ENCODE results near the gene COX6B2. TPM values are rescaled to one million over a fixed set of nuclear protein-coding genes. Genes with fewer than 3 reads are reported as not detected.
A peak's percentile ranks its signal among the peaks of the same experiment; 100 is the strongest.

Gene COX6B2
- total RNA-seq, 1 experiment from 2014 or later: not detected

DNA sequence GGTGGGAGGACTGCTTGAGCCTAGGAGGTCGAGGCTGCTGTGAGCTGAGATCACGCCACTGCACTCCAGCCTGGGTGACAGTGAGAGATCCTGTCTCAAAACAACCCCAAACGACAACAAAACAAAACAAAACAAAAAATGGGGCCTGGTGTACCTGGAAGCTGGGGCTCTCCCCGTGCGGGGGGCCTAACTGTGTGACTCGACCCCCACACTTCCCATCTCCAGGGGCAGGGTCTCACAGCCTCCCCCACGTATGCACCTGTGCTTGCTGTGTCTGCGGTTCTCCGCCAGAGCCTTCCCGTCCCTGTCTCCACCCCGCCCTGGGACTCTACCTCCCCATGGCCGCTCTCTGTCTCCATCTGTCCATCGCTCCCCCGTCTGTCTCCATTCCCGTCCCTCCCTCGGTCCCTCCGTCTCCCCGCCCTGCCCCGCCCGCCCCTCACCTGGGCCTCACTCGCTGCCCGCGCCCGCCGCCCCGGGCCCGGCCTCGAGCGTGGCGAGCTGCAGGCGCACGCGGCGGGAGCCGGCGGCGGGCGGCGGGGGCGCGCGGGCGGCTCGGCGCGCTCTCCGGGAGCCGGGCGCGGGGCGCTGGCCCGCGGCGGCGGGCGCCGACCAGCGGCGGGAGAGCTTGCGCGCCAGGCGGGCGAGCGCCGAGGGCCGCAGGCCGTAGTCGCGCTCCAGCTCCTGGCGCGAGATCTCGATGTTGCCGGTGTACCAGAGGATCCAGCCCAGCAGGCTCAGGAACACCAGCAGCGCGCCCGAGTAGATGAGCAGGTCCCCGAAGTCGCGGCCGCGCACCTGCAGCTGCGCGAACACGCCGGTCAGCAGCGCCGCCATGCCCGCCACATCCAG, 29.0 kb upstream of the COX6B2 start:
- DNase-seq (ENCODE audit: low read depth): peak; percentile 82

DNA sequence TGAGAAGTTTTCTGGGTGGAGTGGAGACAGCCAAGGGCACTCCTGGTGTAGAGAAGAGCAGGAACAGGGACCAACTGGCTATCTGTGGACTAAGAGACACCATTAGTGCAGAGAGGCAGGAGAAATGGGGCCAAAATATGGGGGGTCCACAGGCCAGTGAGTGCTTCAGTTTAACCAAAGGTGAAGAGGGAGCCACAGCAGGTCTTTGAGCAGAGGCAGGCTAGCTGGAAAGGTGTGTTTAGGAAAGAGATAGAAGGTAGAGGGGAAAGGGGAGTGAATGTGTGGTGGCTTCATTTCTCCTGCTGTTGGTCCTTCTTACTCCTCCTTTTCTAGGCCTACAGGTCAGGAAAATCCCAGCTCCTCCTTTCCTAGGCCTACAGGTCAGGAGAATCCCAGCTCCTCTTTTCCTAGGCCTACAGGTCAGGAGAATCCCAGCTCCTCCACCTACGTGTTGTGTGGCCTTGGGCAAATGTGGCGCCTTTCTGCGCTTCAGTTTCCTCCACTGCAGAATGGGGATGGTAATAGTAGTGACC, 28.1 kb upstream of the COX6B2 start:
- no peak for DNase-seq (ENCODE audit: low read depth)

DNA sequence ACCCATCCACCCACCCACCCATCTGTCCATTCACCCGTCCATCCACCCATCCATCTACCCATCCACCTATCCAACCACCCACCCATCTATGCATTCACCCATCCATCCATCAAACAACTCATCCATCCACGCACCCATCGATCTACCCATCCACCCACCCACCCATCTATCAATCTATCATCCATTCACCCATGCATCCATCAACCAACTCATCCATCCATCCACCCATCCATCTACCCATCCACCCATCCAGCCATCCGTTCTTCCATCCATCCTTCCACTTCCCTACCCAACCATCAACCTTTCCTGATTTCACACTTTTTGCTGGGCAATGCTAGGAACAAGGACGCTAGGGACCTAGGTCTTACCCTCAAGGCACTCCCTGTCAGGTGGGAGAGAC, 27.5 kb upstream of the COX6B2 start:
- DNase-seq (ENCODE audit: low read depth): no peak

GRCh38 chr19:55379174-55379573, 24.7 kb upstream of the COX6B2 start:
- DNase-seq (ENCODE audit: low read depth): no peak

GRCh38 chr19:55377356-55378131, 23.0 kb upstream of the COX6B2 start:
- DNase-seq (ENCODE audit: low read depth): no peak

DNA sequence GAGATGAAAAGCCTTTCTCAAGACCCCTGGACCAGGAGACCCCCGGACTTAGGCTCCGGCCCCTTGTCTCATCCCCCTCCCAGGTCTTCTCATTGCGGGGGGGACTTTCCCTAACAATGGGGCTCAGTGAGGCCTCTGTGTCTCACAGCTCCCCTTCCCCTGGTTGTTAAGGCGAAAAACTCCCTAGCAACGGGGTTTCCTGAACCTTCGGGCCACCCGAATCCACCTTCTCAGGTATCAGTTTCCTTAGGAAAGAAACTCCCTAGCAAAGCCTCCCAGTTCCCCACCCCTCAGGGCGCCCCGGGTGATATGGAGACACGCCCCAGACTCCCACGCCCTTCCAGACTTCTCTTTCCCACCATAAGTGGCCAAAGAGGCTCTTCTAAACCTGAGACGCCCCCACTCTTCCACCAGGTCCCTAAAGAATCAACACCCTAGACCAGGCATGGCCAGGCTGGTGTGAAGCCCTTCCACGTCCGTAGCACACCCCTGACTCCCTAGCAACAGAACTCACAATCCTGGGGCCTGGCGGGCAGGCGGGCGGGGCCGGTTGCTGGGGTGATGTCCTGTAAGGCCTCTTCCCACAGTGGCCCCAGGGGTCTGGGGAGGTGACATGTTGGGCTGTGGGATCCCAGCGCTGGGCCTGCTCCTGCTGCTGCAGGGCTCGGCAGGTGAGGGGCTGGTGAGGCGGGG, 21.9 kb upstream of the COX6B2 start, which contains the start of gene TMEM190:
Gene TMEM190, plus strand, starts transcription at position 586 of the 693 bp plus-strand sequence. Its CDS starts 28 bp downstream, at position 614.
- no peak for DNase-seq (ENCODE audit: low read depth)

DNA sequence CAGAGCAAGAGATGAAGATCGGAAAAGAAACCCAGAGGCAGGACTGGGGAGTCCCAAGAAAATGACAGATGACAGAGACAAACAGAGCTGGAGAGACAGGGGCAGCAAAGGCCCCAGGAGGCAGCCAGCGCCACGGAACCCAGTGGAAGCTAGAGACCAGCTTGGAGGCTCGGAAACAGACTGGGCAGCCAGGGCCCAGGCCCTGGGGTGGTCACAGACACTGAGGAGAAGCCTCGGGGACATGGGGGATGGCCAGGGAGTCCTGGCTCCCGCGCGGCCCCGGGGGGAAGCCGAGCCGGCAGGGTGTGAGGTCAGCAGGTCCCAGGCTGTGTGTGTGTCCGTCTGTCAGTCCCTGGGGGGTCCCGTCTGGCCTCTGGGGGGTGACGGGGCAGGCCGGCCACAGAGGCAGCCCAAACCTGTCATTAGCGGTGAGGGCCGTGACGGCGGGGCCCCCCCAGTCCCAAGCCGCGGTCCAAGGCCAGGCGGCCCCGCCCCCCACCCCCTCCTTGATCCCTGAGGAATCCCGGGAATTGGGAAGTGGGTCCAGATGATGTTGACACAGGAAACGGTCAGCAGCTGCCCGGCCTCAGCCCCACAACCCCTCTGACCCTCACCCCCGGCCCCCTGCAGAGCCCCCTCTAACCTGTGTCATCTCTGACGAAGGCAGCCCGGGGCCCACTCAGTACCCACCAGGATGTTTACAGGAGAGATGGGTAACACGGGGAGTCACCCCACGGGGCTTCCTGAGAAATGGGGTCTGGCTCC, 19.7 kb upstream of the COX6B2 start:
- peak; percentile 63 for DNase-seq (ENCODE audit: low read depth)

DNA sequence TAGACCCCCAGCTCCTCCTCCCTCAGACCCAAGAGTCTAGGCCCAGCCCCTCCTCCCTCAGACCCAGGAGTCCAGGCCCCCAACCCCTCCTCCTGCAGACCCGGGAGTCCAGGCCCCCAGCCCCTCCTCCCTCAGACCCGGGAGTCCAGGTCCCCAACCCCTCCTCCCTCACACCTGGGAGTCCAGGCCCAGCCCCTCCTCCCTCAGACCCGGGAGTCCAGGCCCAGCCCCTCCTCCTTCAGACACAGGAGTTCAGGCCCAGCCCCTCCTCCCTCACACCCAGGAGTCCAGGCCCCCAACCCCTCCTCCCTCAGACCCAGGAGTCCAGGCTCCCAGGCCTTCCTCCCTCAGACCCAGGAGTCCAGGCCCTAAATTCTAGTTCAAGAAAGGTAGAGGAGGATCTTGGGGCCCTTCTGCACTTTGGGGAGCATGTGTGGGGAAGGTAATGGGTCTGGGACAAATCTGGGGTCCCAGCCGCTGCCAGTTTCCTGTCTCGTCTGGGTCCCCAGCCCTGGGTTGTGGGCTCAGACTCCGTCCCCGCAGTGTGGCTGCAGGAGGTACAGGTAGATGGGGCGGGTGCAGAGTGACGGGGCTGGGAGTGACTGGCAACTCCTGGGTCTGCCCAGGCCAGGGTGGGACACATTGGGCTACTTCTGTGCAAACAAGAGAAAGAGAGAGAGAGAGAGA, 18.9 kb upstream of the COX6B2 start:
- DNase-seq (ENCODE audit: low read depth): no peak

- peak; percentile 90 for DNase-seq (ENCODE audit: low read depth)
These were observed 18.0 kb upstream of the COX6B2 start for GRCh38 chr19:55372316-55373081.

- peak; percentile 86 for DNase-seq (ENCODE audit: low read depth)
These were observed 15.9 kb upstream of the COX6B2 start, which contains the start of gene IL11 for GRCh38 chr19:55370305-55370988. IL11 (minus strand) TSS chr19:55370463; CDS start chr19:55370310, 153 bp downstream.

GRCh38 chr19:55369653-55370304, 15.3 kb upstream of the COX6B2 start:
- DNase-seq (ENCODE audit: low read depth): peak; percentile 83

- DNase-seq (ENCODE audit: low read depth): peak; percentile 69
These were observed 14.4 kb upstream of the COX6B2 start for GRCh38 chr19:55368701-55369563.

DNA sequence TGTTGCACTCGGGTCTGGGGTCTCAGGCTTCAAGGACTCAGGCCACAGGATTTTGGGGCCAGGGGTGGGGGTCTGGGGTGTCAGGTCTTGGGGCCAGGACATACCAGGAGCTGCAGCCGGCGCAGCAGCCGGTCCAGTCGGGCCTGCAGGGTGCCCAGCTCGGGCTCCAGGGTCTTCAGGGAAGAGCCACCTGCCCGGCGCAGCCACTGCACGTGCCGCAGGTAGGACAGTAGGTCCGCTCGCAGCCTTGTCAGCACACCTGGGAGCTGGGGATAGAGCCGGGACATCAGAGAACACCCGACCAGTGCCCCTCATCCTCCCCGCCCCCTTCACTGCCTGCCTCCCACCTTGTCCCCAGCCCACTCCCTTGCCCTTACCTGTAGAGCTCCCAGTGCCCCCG, 13.6 kb upstream of the COX6B2 start:
- no peak for DNase-seq (ENCODE audit: low read depth)

GRCh38 chr19:55366790-55367189, 12.3 kb upstream of the COX6B2 start:
- DNase-seq (ENCODE audit: low read depth): no peak

GRCh38 chr19:55365964-55366363, 11.4 kb upstream of the COX6B2 start:
- DNase-seq (ENCODE audit: low read depth): no peak

GRCh38 chr19:55365245-55365644, 10.7 kb upstream of the COX6B2 start:
- no peak for DNase-seq (ENCODE audit: low read depth)

- DNase-seq (ENCODE audit: low read depth): no peak
These were observed 8.6 kb upstream of the COX6B2 start, which contains the start of gene GARIN5B for GRCh38 chr19:55362990-55363716. GARIN5B (minus strand) TSS chr19:55363260; CDS start chr19:55363066, 194 bp downstream.

Data from Daoy (cell line).